GM15510 (cell line): ENCODE measurements around the gene RFNG.
A peak's percentile ranks its signal among the peaks of the same experiment; 100 is the strongest.

Experiments
- POLR2A ChIP-seq: IDR thresholded peaks from 3 replicates; pipeline ENCODE4 v1.6.1; 2011; ENCODE audit warnings: borderline replicate concordance; ENCODE audit not compliant: insufficient read length; ENCODE audit errors: extremely low read depth

RFNG gene

GRCh38 chr17:82072827-82073226, 21.2 kb upstream of the RFNG start:
- TF ChIP-seq POLR2A, result no peak

- no peak for TF ChIP-seq POLR2A
Measured at GRCh38 chr17:82070611-82071010, 19.0 kb upstream of the RFNG start.

GRCh38 chr17:82065638-82066303, 14.2 kb upstream of the RFNG start, which contains the start of gene DUS1L:
DUS1L (minus strand) TSS chr17:82065804; CDS start chr17:82065059, 745 bp downstream.
- peak; percentile 87 for TF ChIP-seq POLR2A

GRCh38 chr17:82065193-82065637, 13.6 kb upstream of the RFNG start:
- no peak for TF ChIP-seq POLR2A

GRCh38 chr17:82064433-82065192, 13.0 kb upstream of the RFNG start:
- no peak for TF ChIP-seq POLR2A

GRCh38 chr17:82063424-82064415, 12.1 kb upstream of the RFNG start:
- no peak for TF ChIP-seq POLR2A

GRCh38 chr17:82062984-82063368, 11.4 kb upstream of the RFNG start:
- no peak for TF ChIP-seq POLR2A

GRCh38 chr17:82062076-82062983, 10.7 kb upstream of the RFNG start:
- TF ChIP-seq POLR2A, result no peak

GRCh38 chr17:82061047-82061925, 9.7 kb upstream of the RFNG start:
- no peak for TF ChIP-seq POLR2A

- no peak for TF ChIP-seq POLR2A
Measured at GRCh38 chr17:82060614-82061013, 9.0 kb upstream of the RFNG start.

- TF ChIP-seq POLR2A, result no peak
Measured at GRCh38 chr17:82060001-82060380, 8.4 kb upstream of the RFNG start.

GRCh38 chr17:82059272-82060000, 7.8 kb upstream of the RFNG start:
- TF ChIP-seq POLR2A, result no peak
